ENCODE measurements around the gene ERFL.
"Not testable (repeated sequence)": the region's sequence is repeated elsewhere in the genome, so short reads cannot be mapped to it uniquely, and the experiment has no call there.

ERFL gene

GRCh38 chr19:41926763-41927496 lies 1.3 kb downstream of the ERFL start:
- no peak for DNase-seq (ENCODE audit: low read depth in 2 of 2)

- no peak for DNase-seq (ENCODE audit: low read depth in 2 of 2)
These were observed 2.1 kb downstream of the ERFL start for GRCh38 chr19:41926028-41926762.

- no peak for DNase-seq (ENCODE audit: low read depth in 2 of 2)
These were observed 2.8 kb downstream of the ERFL start for GRCh38 chr19:41925208-41926003.

GRCh38 chr19:41924151-41925145 lies 3.8 kb downstream of the ERFL start:
- no peak for DNase-seq (ENCODE audit: low read depth in 2 of 2)

- DNase-seq (ENCODE audit: low read depth in 2 of 2): no peak
These were observed 5.0 kb downstream of the ERFL start for GRCh38 chr19:41923045-41923788.

DNA sequence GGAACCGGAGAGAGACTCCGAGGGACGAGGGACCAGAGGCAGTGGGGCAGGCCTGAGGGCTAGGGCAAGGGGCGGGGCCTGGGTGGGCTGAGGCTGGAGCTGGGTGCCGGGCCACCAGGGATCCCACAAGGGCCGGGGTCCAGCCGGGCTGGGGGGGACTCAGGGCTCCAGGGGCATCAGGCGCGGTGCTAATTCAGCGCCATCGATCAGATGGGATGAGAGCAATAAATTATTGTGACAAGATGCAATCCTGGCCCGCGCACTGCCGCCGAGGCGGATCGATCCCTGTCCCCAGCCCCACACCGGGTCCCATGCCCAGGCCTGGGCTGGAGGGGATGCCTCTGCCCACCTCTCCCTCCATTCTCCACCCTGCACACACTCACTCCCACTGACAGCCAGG lies 5.7 kb downstream of the ERFL start:
- no peak for DNase-seq (ENCODE audit: low read depth in 2 of 2)

- no peak for DNase-seq (ENCODE audit: low read depth in 2 of 2)
These were observed 6.4 kb downstream of the ERFL start for GRCh38 chr19:41921577-41922576.

DNA sequence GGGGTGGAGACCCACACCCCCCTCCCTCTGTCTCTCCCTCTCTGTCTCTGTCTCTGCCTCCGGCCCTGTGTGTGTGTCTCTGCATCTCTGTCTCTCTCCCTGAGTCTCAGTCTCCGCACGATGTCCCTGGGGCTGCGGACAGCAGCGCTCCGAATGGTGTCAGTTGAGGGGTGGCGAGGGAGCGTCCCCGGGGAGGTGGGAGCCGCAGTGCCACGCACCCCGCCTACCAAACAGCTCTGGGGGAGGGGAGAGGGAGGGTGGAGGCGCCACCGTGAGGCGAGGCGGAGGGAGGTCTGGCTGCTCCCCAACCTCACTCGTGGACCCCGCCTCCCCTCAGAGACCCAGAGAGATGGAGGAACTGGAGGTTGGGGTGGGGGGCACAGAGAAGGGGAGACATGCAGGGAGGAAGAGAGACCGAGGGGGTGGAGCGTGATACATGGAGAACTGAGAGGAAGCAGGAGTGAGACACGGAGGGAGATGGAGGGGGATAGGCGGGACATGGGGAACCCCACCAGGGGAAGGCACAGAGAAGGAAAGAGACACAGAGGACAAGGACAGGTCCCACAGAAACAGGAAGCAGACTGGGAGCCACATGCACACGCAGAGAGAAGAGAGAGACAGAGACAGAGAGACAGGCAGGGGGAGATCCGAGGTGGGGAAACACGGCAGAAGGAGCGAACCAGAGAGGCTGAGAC lies 7.2 kb downstream of the ERFL start:
- no peak for DNase-seq (ENCODE audit: low read depth in 2 of 2)

DNA sequence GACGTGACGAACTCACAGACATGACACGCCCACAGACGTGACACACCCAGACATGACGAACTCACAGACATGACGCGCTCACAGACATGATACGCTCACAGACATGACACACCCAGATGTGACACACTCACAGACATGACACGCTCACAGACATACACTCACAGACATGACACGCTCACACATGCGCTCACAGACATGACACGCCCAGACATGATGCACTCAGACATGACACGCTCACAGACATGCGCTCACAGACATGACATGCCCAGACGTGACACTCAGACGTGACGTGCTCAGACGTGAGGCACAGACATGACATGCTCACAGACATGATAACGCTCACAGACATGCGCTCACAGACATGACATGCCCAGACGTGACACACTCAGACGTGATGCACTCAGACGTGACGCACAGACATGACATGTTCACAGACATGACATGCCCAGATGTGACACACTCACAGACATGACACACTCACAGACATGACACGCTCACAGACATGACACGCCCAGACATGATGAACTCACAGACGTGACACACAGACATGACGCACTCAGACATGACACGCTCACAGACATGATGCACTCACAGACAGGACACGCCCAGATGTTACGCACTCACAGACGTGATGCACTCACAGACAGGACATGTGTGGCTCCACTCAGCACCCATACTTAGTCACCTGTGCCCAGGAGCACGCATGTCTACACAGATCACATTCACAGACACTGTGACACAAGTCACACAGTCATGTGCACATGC lies 8.1 kb downstream of the ERFL start:
- DNase-seq (ENCODE audit: low read depth in 2 of 2): no peak

- DNase-seq (ENCODE audit: low read depth in 2 of 2): no peak
These were observed 9.5 kb downstream of the ERFL start for GRCh38 chr19:41918653-41919244.

GRCh38 chr19:41918095-41918494 lies 10.2 kb downstream of the ERFL start:
- no peak for DNase-seq (ENCODE audit: low read depth in 2 of 2)

GRCh38 chr19:41917676-41918075 lies 10.6 kb downstream of the ERFL start:
- no peak for DNase-seq (ENCODE audit: low read depth in 2 of 2)

GRCh38 chr19:41915776-41916414 lies 12.4 kb downstream of the ERFL start:
- DNase-seq (ENCODE audit: low read depth in 2 of 2): no peak

- DNase-seq (ENCODE audit: low read depth in 2 of 2): no peak
These were observed 13.1 kb downstream of the ERFL start for GRCh38 chr19:41915021-41915775.

DNA sequence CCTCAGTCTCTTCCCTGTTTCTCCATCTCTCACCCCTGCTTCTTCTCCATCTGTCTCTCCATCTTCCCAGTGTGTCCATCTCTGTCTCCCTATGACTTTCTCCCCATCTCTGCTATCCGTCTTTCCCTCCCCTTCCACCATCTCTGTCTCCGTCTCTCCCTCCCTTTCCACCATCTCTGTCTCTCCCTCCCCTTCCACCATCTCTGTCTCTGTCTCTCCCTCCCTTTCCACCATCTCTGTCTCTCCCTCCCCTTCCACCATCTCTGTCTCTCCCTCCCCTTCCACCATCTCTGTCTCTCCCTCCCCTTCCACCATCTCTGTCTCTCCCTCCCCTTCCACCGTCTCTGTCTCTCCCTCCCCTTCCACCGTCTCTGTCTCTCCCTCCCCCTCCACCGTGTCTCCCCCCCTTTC lies 13.8 kb downstream of the ERFL start:
- DNase-seq (ENCODE audit: low read depth in 2 of 2): not testable (repeated sequence)

Measured in stimulated activated CD8-positive, alpha-beta memory T cell treated with anti-CD3 and anti-CD28 coated beads, Interleukin-15, amount 100 ng/mL, for 4 hours (primary cell).